ENCODE measurements around the gene CENPV.
"Not testable (repeated sequence)": the region's sequence is repeated elsewhere in the genome, so short reads cannot be mapped to it uniquely, and the experiment has no call there.

The CENPV gene

DNA sequence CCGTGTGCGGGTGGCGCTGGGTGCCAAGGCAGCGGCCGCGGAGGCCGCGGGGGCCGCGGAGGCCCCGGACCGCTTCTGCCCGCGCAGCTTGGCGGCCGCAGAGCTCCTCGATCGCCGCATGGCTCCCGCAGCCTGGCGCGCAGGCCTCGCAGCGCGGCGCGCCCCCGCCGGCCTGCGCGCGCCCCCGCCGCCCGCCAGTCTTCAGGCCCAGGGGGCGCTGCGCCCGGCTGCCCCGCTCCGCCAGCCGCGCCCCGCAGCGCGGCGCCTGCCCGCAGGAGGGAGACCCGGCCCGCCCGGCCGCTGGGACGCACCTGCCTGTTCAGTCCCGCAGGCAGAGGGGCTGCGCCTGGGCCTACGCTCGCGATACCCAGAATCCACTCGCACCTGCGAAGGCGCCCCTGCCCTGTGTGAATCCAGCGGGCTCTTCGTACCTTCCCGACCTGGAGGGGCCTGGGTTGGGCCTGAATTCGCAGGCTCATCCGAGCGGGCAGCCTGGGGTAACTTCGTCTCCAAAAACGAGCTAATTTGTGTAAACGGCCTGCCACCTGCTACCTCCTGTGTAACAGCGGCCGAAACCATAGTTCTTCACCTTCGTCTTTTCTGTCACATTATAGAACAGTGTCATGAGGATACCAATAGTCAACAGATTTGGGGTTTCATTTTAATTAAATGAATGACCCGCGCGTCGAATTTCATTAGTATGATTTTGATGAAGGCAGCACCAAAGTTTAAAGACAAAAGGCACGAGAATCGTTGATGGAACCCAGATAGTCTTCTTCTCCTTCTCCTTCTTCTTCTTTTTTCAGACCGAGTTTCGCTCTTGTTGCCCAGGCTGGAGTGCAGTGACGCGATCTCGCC is at the start of gene CENPV:
TSS of gene CENPV (minus strand) at position 153 of the 858 bp plus-strand sequence. CDS start at position 120, 33 bp downstream.
- peak; percentile 58 for DNase-seq

GRCh38 chr17:16398270-16399267 is 45.3 kb upstream of the CENPV start:
- DNase-seq, result no peak

DNA sequence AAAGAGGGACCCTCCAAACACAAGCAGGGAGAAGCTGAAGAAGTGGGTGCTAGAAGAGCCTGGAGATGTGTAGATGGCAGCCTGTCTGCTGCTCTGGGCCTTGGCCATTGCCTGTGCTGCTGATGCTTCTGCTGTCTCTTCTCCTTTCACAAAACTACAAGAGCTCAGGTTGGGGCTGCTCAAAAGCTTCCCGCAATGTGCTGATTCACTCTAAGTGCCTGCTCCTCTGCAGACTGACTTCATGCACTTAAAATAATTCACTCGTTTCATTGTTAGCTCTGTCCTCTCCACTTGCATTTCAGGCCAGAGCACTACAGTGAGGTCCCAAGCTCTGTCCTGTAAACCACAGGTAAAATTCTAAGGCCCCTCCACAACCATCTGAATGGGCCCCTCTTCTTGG is 43.4 kb upstream of the CENPV start:
- DNase-seq, result not testable (repeated sequence)

DNA sequence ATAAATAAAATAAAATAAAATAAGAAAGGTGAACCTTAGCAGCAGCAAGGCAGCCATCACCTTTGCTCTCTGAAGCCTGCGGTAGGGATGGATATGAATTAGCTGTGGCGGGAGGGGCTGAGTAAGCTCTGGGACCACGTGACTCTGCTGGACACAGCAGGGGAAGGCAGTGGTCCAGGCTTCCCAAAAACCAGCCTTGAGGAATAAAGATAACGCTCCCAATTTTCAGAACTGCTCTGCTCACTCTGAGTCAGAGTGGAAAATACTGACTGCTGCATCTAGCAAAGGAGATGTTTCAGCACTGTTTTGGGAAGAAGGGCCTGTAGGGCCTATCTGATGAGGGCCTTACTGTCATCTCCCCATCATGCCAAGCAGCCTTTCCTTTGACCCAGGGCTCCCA is 42.6 kb upstream of the CENPV start:
- not testable (repeated sequence) for DNase-seq

DNA sequence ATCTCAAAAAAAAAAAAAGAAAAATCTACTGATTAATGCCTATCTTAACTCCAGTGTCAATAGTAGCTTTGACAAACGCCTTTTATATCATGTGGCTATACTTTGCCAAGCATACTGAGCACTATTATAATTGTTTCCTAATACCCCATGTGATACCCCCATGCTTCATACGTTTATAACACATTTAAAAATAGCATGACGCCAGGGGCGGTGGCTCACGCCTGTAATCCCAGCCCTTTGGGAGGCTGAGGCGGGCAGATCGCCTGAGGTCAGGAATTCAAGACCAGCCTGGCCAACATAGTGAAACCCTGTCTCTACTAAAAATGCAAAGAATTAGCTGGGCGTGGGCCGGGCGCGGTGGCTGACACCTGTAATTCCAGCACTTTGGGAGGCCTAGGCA is 39.2 kb upstream of the CENPV start:
- DNase-seq, result not testable (repeated sequence)

DNA sequence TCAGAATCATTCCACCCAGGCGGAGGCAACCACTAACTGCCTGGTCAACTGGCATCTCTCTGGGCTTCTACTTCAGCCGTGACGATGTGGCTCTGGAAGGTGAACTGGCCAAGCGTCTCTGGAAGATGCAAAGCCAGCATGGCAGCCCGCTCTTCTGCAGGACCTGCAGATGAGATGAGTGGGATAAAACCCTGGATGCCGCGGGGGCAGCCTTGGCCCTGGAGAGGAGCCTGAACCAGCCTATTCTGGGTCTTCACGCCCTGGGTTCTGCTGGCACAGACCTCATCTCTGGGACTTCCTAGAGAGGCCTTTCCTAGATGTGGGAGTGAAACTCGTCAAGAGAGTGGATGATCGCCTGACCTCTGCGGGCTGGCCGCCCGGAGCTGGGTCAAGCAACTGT is 38.2 kb upstream of the CENPV start:
- no peak for DNase-seq

- not testable (repeated sequence) for DNase-seq
Measured at GRCh38 chr17:16386126-16386507, 32.8 kb upstream of the CENPV start.

DNA sequence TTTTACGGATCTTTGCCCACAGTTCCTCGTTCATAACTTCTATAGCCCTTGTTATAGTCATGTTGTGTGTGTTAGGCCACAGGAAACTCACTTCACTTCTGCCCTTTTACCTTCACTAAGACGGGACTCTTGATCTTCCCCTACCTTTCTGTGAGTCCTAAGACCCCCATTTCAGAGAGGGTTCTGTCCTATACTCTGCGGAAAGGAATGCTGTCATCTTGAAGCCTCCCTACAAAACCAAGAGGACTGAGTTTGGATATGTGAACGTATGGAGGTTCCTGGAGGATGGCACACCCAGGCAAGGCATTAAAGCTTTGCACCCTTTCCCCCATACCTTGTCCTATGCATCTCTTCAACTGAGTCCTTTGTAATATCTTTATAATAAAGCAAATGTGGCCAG is 31.3 kb upstream of the CENPV start:
- no peak for DNase-seq

GRCh38 chr17:16383772-16384287 is 30.6 kb upstream of the CENPV start:
- DNase-seq, result no peak

DNA sequence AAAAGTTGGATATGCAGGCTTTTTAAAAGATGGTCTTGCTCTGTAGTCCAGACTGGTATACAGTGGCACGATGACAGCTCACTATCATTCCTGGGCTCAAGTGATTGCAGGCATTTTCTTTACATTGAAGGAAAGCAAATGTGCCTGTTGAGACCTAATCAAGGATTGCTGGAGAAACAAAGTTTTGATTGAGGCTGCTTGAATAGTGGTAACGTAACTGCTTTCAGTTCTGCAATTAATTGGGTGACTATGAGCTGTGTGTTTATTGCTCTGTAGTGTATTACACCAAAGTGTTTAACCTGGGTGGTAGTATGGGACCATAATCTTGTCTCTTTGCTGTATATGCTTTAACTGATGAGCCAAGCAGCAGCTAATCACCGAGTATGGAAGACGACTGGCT is 29.9 kb upstream of the CENPV start:
- DNase-seq, result no peak

GRCh38 chr17:16381496-16381820 is 28.2 kb upstream of the CENPV start:
- no peak for DNase-seq

DNA sequence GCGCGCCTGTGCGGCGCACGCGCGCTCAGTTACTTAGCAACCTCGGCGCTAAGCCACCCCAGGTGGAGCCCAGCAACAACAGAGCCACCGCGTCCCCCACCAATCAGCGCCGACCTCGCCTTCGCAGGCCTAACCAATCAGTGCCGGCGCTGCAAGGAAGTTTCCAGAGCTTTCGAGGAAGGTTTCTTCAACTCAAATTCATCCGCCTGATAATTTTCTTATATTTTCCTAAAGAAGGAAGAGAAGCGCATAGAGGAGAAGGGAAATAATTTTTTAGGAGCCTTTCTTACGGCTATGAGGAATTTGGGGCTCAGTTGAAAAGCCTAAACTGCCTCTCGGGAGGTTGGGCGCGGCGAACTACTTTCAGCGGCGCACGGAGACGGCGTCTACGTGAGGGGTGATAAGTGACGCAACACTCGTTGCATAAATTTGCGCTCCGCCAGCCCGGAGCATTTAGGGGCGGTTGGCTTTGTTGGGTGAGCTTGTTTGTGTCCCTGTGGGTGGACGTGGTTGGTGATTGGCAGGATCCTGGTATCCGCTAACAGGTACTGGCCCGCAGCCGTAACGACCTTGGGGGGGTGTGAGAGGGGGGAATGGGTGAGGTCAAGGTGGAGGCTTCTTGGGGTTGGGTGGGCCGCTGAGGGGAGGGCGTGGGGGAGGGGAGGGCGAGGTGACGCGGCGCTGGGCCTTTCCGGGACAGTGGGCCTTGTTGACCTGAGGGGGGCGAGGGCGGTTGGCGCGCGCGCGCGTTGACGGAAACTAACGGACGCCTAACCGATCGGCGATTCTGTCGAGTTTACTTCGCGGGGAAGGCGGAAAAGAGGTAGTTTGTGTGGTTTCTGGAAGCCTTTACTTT is 27.6 kb upstream of the CENPV start, which contains the start of gene UBB:
TSS of gene UBB (plus strand) at position 452 of the 856 bp plus-strand sequence. CDS start 817 bp downstream, outside the sequence.
- DNase-seq, result peak; percentile 90

DNA sequence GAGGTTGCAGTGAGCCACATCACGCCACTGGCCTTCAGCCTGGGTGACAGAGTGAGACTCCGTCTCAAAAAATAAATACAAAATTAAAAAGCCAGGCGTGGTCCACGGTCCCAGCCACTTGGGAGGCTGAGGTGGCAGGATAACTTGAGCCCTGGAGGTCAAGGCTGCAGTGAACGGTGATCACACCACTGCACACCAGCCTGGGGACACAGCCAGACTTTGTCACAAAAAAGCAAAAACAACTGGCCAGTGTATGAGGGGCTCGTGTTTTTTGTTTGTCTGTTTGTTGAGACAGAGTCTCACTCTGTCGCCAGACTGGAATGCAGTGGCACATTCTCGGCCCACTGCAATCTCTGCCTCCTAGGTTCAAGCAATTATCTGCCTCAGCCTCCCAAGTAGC is 26.4 kb upstream of the CENPV start:
- no peak for DNase-seq

- DNase-seq, result no peak
Measured at GRCh38 chr17:16378636-16379282, 25.5 kb upstream of the CENPV start.

DNA sequence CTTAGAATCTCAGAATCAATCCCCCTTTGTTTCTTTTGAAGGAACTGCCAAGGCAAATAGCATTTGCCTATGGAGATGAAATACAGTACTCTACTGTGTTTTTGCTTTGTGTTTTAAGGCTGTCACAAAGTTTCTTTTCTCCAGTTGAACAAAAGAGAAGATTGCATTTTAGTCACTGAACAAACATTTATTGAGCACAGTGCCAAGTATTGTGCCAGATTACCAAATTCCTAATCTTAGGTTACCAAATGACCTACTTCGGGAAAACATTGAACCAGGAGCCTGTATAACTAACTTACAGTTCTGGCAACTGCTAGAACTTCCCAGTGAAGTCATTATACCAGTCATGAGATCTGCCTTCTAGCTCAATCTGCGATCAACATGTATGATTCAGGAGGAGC is 24.7 kb upstream of the CENPV start:
- no peak for DNase-seq

GRCh38 chr17:16374146-16374938 is 21.1 kb upstream of the CENPV start:
- no peak for DNase-seq

DNA sequence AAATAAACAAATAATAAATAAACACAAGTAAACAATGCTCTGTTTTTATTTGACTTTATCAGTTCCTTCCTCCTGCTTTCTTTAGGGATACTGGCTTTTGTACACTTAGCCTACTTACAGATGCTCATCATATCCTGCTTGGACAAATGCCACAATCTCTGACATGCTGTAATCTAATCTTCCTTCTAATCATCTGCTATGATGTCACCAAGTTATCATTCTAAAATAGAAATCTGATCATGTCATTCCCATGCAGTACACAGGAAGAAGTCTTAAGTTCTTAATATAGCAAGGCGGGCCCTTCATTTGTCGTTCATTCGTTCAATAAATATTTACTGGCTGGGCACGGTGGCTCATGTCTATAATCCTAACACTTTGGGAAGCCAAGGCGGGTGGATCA is 18.5 kb upstream of the CENPV start:
- peak; percentile 27 for DNase-seq

DNA sequence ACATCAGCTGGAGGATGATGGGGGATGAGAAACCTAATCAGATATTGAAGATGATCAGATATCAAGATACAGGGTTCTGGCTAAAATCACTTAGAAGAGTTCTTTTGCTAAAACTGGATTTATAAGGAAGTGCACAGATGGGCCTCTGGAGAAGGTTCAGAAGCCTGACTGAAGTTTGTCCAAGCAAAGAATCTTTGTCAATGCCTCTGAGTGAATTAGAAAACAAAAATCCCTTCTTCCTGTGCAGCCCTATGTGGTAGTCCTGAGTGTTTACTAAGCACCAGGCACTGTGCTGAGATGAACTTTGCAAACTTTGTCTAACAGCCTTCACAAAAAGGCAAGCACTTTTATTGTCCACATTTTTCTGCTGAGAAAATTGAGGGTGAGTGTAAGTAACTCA is 11.4 kb upstream of the CENPV start:
- DNase-seq, result no peak

DNA sequence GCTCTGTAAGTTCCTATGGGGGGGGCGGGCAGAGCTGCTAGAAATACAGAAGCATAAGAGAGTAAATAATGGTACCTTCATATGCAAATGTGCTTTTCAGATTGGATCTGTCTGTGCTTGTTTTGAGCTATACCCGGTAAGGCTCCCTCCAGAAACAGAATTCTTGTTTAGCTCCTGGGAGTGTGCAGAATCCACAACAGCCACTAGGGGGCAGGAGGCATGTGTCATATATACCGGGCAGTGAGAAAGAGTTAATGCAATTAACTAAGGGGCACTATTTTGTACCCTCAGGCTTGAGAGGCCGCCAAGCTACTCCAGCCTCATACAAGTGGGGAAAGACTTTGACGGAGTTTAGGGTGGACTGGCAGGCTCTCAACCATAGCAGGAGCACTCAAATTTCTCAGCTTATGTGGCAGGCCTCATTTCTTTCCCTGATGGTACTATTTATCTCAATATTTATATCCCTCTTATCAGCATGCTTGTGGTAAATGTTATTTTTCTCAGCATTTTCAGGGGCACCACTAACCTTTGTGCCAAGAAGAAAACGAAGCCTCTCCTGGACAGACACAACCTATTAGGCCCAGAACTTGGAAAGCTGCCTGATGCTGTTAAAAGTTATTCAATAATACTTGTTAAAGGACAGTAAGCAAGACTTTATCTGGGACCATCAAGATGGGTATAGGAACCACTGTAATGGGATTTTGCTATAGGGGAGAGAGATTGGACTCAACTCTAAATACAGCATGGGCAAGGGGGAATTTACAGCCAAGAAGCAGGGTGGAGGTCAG is 10.7 kb upstream of the CENPV start:
- DNase-seq, result peak; percentile 51

GRCh38 chr17:16361874-16362273 is 8.6 kb upstream of the CENPV start:
- DNase-seq, result no peak

Data from NCI-H510A (cell line).